ENCODE results near the gene MYH3.

MYH3 gene

DNA sequence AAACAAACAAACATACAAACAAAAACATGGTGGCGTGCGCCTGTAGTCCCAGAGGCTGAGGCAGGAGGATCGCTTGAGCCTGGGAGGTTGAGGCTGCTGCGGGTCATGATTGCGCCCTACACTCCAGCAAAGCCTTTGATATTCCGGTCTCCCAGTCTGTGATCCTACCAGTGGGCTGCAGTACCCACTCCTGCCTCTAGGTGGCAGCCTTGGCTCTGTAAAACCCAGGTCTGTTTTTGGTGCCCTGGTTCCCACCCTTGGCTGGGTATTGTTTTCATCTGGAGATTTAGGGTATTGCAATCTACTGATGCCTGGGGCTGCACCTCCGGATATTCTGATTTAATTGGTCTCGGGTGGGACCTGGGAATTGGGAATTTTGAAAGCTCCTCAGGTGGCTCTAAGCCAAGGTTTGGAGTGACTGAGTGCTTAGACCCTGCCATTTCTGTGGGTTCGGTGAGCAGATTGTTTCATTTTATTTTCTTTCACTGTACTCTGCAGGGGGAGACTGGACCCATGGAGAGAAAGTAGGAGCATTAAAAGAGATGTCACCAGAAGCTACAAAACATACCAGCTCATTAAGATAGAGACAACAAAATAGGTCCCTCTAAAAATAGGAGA is 40.5 kb downstream of the MYH3 start:
- no peak for DNase-seq (ENCODE audit: low read depth, low spot score)
- ChIA-PET CTCF (interaction anchor here (0.7 to 15.7 kb wide), 76 partner anchors 7 to 1036 kb away, joined by 3 to 667 read pairs (median 4); partner anchors contain the start of gene MYH3), POLR2A (no interaction called here)
- TF ChIP-seq, protein P1, sequence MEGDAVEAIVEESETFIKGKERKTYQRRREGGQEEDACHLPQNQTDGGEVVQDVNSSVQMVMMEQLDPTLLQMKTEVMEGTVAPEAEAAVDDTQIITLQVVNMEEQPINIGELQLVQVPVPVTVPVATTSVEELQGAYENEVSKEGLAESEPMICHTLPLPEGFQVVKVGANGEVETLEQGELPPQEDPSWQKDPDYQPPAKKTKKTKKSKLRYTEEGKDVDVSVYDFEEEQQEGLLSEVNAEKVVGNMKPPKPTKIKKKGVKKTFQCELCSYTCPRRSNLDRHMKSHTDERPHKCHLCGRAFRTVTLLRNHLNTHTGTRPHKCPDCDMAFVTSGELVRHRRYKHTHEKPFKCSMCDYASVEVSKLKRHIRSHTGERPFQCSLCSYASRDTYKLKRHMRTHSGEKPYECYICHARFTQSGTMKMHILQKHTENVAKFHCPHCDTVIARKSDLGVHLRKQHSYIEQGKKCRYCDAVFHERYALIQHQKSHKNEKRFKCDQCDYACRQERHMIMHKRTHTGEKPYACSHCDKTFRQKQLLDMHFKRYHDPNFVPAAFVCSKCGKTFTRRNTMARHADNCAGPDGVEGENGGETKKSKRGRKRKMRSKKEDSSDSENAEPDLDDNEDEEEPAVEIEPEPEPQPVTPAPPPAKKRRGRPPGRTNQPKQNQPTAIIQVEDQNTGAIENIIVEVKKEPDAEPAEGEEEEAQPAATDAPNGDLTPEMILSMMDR (IDR thresholded peaks at IDR 0.05; ENCODE audit: insufficient read depth, low read length, missing control alignments) = peak; percentile 98
- no peak overlapping the region for H3K4me3 ChIP-seq (ENCODE audit: low read depth, low read length)

DNA sequence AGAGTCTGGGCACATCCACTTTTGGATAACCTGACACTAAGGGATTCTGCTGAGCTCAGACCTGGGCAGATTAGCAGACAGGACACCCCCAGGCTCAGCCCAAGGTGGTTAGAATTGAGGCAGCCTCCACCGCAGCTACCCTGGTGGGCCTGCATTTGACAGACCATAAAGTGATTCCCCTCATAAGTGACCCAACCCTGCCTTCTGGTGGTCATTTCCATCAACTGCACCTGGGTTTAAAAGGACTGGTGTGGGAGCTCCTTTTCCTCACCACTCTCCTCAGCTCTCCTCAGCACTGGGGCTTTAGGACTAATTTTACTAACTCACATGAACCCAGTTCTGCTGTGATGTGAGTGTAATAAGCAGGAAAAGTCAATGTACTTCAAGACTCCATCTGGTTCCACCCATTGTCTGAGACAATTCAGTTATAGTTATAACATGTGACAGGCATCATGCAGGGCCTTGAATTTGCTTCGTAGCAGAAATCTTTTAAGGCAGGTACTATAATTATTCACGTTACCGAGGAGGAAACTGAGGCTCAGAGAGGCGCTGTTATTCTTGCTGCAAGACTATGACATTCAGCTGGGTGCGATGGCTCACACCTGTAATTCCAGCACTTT is 42.5 kb downstream of the MYH3 start:
- ChIA-PET POLR2A (interaction anchor here (1.7 kb wide), 1 partner anchor 14 kb away, joined by 4 read pairs; no protein-coding TSS in a partner anchor), CTCF (interaction anchor here (0.7 to 15.7 kb wide), 36 partner anchors 13 to 698 kb away, joined by 3 to 667 read pairs (median 5); no protein-coding TSS in a partner anchor)
- TF ChIP-seq, protein P1 (IDR thresholded peaks at IDR 0.05; ENCODE audit: insufficient read depth, low read length, missing control alignments) = peak; percentile 74
- H3K4me3 ChIP-seq (ENCODE audit: low read depth, low read length) = no peak overlapping the region
- DNase-seq (ENCODE audit: low read depth, low spot score) = no peak

DNA sequence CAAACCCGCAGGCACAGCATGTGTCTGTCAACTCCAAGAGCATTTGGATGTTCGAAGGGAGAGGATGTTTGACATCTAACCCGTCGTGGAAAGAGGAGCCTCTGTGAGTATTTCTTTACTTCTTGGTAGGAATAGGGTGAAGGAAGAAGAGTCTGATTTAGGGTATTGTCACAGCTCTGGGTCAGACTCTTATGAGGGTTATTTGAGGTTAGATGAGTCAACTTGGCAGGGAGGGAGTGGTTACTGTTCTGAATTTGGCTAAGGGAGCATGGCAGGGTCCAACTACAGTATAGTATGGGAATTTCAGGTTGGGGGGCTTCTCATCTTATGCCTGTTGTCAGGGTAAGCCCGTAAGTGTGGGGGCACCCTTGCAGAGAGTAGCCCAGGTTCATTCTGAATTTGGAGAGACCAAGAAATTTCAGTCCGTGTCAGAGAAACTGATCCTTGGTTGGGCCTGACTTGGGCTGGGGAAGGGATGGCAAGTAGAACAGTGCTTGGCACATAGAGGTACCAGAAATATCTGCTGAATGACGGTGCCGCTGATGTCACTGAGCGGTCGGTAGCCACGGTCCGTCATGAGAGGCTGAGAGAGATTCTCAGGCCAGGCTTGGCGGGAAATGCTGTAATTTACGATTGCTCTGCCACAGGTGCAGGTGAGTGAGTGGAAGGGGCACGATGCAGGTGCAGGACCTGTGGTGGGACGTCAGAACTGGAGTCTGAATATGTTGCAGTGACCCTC is 43.2 kb downstream of the MYH3 start:
- H3K4me3 ChIP-seq (ENCODE audit: low read depth, low read length) = no peak overlapping the region
- DNase-seq (ENCODE audit: low read depth, low spot score) = no peak
- ChIA-PET POLR2A (interaction anchor here (1.7 kb wide), 1 partner anchor 13 kb away, joined by 4 read pairs; no protein-coding TSS in a partner anchor), CTCF (interaction anchor here (0.8 to 15.7 kb wide), 34 partner anchors 12 to 697 kb away, joined by 3 to 667 read pairs (median 5); no protein-coding TSS in a partner anchor)
- TF ChIP-seq, protein P1 (IDR thresholded peaks at IDR 0.05; ENCODE audit: insufficient read depth, low read length, missing control alignments) = no peak

DNA sequence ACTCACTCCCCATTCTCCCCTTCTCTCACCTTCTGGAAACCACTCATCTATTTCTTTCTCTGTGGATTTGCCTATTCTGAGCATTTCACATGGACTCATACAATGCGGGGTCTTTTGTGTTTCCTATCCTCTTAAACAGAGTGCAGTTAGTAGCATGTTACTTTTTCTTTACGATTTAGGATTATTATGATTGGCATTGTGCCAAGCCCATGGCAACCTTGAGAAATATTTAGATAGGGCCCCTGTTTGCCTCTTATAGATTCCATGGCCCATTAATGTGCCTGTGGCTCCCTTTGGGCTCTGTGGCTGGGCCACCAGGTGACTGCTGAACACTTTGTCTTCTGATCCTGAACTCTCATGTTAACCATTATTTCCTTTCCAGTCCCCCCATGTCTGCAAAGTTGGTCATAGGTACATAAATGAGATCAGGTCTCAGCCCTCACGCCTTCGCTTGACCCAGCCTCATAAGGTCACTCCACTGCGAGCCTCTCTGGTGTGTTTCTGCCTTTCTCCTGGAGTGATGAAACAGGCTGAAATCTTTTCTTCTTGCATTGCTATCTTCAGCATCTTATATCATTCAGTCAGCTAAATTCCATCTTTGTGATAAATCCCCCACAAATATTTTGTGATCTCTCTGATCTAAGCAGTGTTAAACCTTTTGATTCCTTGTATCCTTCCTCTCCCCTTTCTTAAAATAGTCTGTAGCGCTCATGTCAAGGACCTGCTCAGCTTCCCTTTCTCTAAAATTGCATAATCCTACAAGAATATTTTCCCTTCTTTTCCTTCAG is 44.0 kb downstream of the MYH3 start:
- CTCF ChIA-PET = interaction anchor here (0.9 to 15.7 kb wide), 10 partner anchors 11 to 687 kb away, joined by 4 to 667 read pairs (median 126); no protein-coding TSS in a partner anchor
- H3K4me3 ChIP-seq (ENCODE audit: low read depth, low read length) = no peak overlapping the region
- no peak for DNase-seq (ENCODE audit: low read depth, low spot score)
- TF ChIP-seq, protein P1 (IDR thresholded peaks at IDR 0.05; ENCODE audit: insufficient read depth, low read length, missing control alignments) = no peak
- POLR2A ChIA-PET = no interaction called here

DNA sequence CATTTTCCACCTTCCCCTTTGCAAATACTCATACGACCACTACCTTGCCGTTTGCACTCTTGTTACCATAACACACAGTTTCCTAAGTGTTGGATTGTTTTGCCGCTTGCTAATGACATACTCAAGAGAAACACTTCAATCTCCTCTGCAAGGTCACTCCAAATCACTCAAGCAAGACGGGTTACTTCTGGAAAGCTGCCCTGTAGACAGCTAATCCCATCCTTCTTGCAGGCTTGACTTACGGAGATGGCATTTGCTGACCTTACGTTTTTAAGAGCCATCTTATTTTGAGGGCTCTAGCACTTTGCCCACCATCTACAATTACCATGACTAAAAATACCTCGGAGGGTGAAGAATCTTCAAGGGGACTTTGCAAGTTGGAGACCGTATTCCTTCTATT is 46.2 kb downstream of the MYH3 start:
- TF ChIP-seq, protein P1 (IDR thresholded peaks at IDR 0.05; ENCODE audit: insufficient read depth, low read length, missing control alignments) = no peak
- no peak overlapping the region for H3K4me3 ChIP-seq (ENCODE audit: low read depth, low read length)
- CTCF ChIA-PET = interaction anchor here (0.9 to 15.7 kb wide), 8 partner anchors 7 to 686 kb away, joined by 3 to 667 read pairs (median 6); no protein-coding TSS in a partner anchor
- POLR2A ChIA-PET = no interaction called here
- no peak for DNase-seq (ENCODE audit: low read depth, low spot score)
